ENCODE results near the gene MAN1A2.

DNA sequence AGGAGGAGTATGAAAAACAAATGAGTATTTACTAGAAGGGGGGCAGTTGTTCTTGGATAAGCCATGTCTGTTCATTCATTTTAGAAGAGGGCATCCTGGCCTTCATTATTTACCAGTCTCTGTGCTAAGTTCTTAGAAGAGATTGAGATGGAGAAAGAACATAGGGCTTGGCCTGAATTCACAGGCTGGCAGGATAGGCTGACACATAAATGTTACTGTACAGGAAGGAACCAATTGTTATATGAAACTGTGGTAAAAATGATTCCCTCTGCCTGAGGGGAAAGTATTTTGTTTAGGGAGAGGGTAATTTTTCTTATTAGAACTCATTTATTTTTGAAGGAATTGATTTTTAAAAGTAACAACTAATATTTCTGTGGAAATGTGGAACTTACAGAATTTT, 99.5 kb downstream of the MAN1A2 start:
- TF ChIP-seq EP300 (conservative IDR thresholded peaks at IDR 0.05; ENCODE audit: poor library complexity, severe bottlenecking) (no peak), POLR2AphosphoS5 (IDR thresholded peaks at IDR 0.05) (no peak)
